ENCODE measurements around the gene SSPN.
A peak's percentile ranks its signal among the peaks of the same experiment; 100 is the strongest.

Gene SSPN

GRCh38 chr12:26195250-26195640, at the start of gene SSPN:
SSPN (plus strand) TSS chr12:26195573; CDS start chr12:26195673, 100 bp downstream.
- DNase-seq = no peak

GRCh38 chr12:26148291-26148690, 47.1 kb upstream of the SSPN start:
- no peak for DNase-seq

- no peak for DNase-seq
Observed at GRCh38 chr12:26149968-26150500, 45.3 kb upstream of the SSPN start.

GRCh38 chr12:26150736-26151450, 44.5 kb upstream of the SSPN start:
- no peak for DNase-seq

- no peak for DNase-seq
Observed at GRCh38 chr12:26152507-26153102, 42.8 kb upstream of the SSPN start.

GRCh38 chr12:26153421-26154154, 41.8 kb upstream of the SSPN start:
- DNase-seq = no peak

- DNase-seq = no peak
Observed at GRCh38 chr12:26156201-26156871, 39.0 kb upstream of the SSPN start.

GRCh38 chr12:26157001-26157400, 38.4 kb upstream of the SSPN start:
- DNase-seq = no peak

- no peak for DNase-seq
Observed at GRCh38 chr12:26158078-26158764, 37.2 kb upstream of the SSPN start.

- DNase-seq = no peak
Observed at GRCh38 chr12:26162174-26162573, 33.2 kb upstream of the SSPN start.

- DNase-seq = no peak
Observed at GRCh38 chr12:26162905-26163304, 32.5 kb upstream of the SSPN start.

GRCh38 chr12:26164118-26164517, 31.3 kb upstream of the SSPN start:
- DNase-seq = no peak

- DNase-seq = no peak
Observed at GRCh38 chr12:26172013-26172412, 23.4 kb upstream of the SSPN start.

- no peak for DNase-seq
Observed at GRCh38 chr12:26172539-26172938, 22.8 kb upstream of the SSPN start.

- DNase-seq = no peak
Observed at GRCh38 chr12:26172946-26173552, 22.3 kb upstream of the SSPN start.

GRCh38 chr12:26176725-26177124, 18.6 kb upstream of the SSPN start:
- DNase-seq = no peak

- DNase-seq = no peak
Observed at GRCh38 chr12:26177283-26177682, 18.1 kb upstream of the SSPN start.

GRCh38 chr12:26179826-26180225, 15.5 kb upstream of the SSPN start:
- peak; percentile 39 for DNase-seq

GRCh38 chr12:26182377-26182776, 13.0 kb upstream of the SSPN start:
- DNase-seq = no peak

GRCh38 chr12:26185532-26186320, 9.6 kb upstream of the SSPN start:
- no peak for DNase-seq

Data from NCI-H2029 (cell line).